ENCODE data around the gene ALPI. TPM values are rescaled to one million over a fixed set of nuclear protein-coding genes. Genes with fewer than 3 reads are reported as not detected.

Gene ALPI
- total RNA-seq, 1 donor from 2014 or later: not detected

GRCh38 chr2:232435375-232435648 is 20.6 kb upstream of the ALPI start:
- no peaks in the 10 kb centered on the region for H3K36me3 ChIP-seq
- no peak for DNase-seq (ENCODE audit: extremely low spot score in 2 of 2)
- H3K4me3 ChIP-seq: no peak overlapping the region
- TF ChIP-seq POLR2A (IDR thresholded peaks at IDR 0.05) (no peak), POLR2AphosphoS5 (IDR thresholded peaks at IDR 0.05; ENCODE audit: insufficient read depth in 1 of 2, low read depth in 1 of 2) (no peak), CTCF (IDR thresholded peaks at IDR 0.05) (no peak)
- no peaks in the 10 kb centered on the region for H3K9me3 ChIP-seq
- no peak overlapping the region for H3K27ac ChIP-seq
- no peaks in the 10 kb centered on the region for H3K4me1 ChIP-seq
- intact Hi-C loops (cut with DNase I): loop anchor here (5.0 kb wide), 1 partner anchor 528 kb away; no protein-coding TSS in a partner anchor
- H3K27me3 ChIP-seq: no peaks in the 10 kb centered on the region

GRCh38 chr2:232435805-232436204 is 20.1 kb upstream of the ALPI start:
- no peaks in the 10 kb centered on the region for H3K4me1 ChIP-seq
- DNase-seq (ENCODE audit: extremely low spot score in 2 of 2): no peak
- H3K9me3 ChIP-seq: no peaks in the 10 kb centered on the region
- no peaks in the 10 kb centered on the region for H3K27me3 ChIP-seq
- H3K36me3 ChIP-seq: no peaks in the 10 kb centered on the region
- intact Hi-C loops (cut with DNase I): loop anchor here (5.0 kb wide), 1 partner anchor 529 kb away; no protein-coding TSS in a partner anchor
- no peak overlapping the region for H3K27ac ChIP-seq
- no peak overlapping the region for H3K4me3 ChIP-seq
- TF ChIP-seq CTCF (IDR thresholded peaks at IDR 0.05): no peak
- no peak for TF ChIP-seq POLR2AphosphoS5 (IDR thresholded peaks at IDR 0.05; ENCODE audit: insufficient read depth in 1 of 2, low read depth in 1 of 2)
- TF ChIP-seq POLR2A (IDR thresholded peaks at IDR 0.05): no peak

GRCh38 chr2:232436381-232437194 is 19.4 kb upstream of the ALPI start:
- Histone ChIP-seq H3K9me3 (no peaks in the 10 kb centered on the region), H3K27me3 (no peaks in the 10 kb centered on the region), H3K4me3 (no peak overlapping the region), H3K36me3 (no peaks in the 10 kb centered on the region), H3K27ac (no peak overlapping the region), H3K4me1 (no peaks in the 10 kb centered on the region)
- no peak for TF ChIP-seq POLR2AphosphoS5 (IDR thresholded peaks at IDR 0.05; ENCODE audit: insufficient read depth in 1 of 2, low read depth in 1 of 2)
- no peak for TF ChIP-seq POLR2A (IDR thresholded peaks at IDR 0.05)
- TF ChIP-seq CTCF (IDR thresholded peaks at IDR 0.05): no peak
- DNase-seq (ENCODE audit: extremely low spot score in 2 of 2): no peak
- intact Hi-C loops (cut with DNase I): loop anchor here (5.0 kb wide), 1 partner anchor 529 kb away; no protein-coding TSS in a partner anchor

GRCh38 chr2:232437195-232437571 is 18.8 kb upstream of the ALPI start:
- Histone ChIP-seq H3K36me3 (no peaks in the 10 kb centered on the region), H3K9me3 (no peaks in the 10 kb centered on the region), H3K27me3 (no peaks in the 10 kb centered on the region), H3K27ac (no peak overlapping the region), H3K4me3 (no peak overlapping the region), H3K4me1 (no peaks in the 10 kb centered on the region)
- no peak for DNase-seq (ENCODE audit: extremely low spot score in 2 of 2)
- intact Hi-C loops (cut with DNase I): loop anchor here (5.0 kb wide), 1 partner anchor 530 kb away; no protein-coding TSS in a partner anchor
- no peak for TF ChIP-seq CTCF (IDR thresholded peaks at IDR 0.05)
- no peak for TF ChIP-seq POLR2AphosphoS5 (IDR thresholded peaks at IDR 0.05; ENCODE audit: insufficient read depth in 1 of 2, low read depth in 1 of 2)
- TF ChIP-seq POLR2A (IDR thresholded peaks at IDR 0.05): no peak

- Histone ChIP-seq H3K4me1 (no peaks in the 10 kb centered on the region), H3K27me3 (no peaks in the 10 kb centered on the region)
- intact Hi-C loops (cut with DNase I): loop anchor here (5.0 kb wide), 1 partner anchor 531 kb away; no protein-coding TSS in a partner anchor
These were observed 17.9 kb upstream of the ALPI start for GRCh38 chr2:232438091-232438490.

More at GRCh38 chr2:232438091-232438490, 17.9 kb upstream of the ALPI start:
- DNase-seq (ENCODE audit: extremely low spot score in 2 of 2): no peak
- TF ChIP-seq POLR2A (IDR thresholded peaks at IDR 0.05) (no peak), POLR2AphosphoS5 (IDR thresholded peaks at IDR 0.05; ENCODE audit: insufficient read depth in 1 of 2, low read depth in 1 of 2) (no peak), CTCF (IDR thresholded peaks at IDR 0.05) (no peak)
- Histone ChIP-seq H3K4me3 (no peak overlapping the region), H3K27ac (no peak overlapping the region), H3K36me3 (no peaks in the 10 kb centered on the region), H3K9me3 (no peaks in the 10 kb centered on the region)
